CMK (cell line): ENCODE measurements around the gene RER1.

Experiments
- DNase-seq: peaks from one replicate; pipeline ENCODE4 v3.0.0-alpha.2; 2010; ENCODE audit warnings: low read depth

Gene RER1

DNA sequence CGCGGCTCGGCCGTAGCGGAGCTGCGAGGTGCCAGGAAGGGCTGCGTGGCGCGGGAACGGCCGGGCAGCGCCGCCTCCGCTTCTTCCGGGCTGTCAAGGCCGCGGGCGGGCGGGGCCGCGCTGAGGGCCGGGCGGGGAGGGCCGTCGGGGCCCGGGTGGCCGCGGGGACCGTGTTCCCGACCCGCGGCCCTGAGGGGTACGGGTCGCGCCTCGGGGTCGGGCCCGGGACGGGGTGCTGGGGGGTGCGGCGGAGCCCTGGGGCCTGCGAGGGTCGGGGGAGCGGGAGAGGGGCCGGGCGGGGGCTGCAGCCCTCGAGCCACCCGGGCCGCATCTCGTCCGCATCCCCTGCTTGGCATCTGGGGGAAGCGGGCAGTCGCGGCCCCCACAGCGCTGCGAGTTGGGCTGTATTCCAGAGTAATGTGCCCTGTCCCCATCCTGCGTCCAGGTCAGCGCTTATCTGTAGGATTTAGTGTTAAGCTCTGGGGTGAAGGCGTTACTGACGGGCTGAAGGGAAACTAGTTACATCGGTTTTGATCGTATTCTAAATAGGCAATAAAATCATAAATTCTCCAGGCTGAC lies 379 bp downstream of the RER1 start:
- no peak for DNase-seq

GRCh38 chr1:2392686-2393085 lies 1.0 kb downstream of the RER1 start:
- DNase-seq, result no peak

- no peak for DNase-seq
These were observed 1.8 kb downstream of the RER1 start for GRCh38 chr1:2393471-2393877.

DNA sequence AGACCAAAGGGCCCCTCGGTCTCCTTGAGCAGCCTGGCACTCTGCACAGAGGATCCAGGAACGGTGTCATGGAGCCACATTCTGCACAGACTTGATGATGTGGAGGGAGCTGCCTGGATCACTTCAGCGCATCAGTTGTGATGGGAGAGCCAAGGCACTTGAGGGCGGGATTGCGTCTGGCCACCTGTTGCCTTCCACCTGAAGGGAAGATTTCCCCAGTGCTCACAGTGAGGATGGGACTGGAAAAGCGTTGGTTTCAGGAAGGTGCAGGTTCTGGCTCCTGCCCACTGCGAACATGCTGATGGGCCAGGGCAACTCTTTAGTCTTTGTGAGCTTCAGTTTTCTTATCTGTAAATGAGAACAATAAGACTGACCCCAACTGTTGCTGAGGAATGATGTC lies 2.6 kb downstream of the RER1 start:
- no peak for DNase-seq

GRCh38 chr1:2394761-2395160 lies 3.1 kb downstream of the RER1 start:
- DNase-seq, result no peak

- no peak for DNase-seq
These were observed 3.6 kb downstream of the RER1 start for GRCh38 chr1:2395245-2395644.

- DNase-seq, result no peak
These were observed 4.4 kb downstream of the RER1 start for GRCh38 chr1:2396059-2396458.

- no peak for DNase-seq
These were observed 4.8 kb downstream of the RER1 start for GRCh38 chr1:2396476-2396875.

DNA sequence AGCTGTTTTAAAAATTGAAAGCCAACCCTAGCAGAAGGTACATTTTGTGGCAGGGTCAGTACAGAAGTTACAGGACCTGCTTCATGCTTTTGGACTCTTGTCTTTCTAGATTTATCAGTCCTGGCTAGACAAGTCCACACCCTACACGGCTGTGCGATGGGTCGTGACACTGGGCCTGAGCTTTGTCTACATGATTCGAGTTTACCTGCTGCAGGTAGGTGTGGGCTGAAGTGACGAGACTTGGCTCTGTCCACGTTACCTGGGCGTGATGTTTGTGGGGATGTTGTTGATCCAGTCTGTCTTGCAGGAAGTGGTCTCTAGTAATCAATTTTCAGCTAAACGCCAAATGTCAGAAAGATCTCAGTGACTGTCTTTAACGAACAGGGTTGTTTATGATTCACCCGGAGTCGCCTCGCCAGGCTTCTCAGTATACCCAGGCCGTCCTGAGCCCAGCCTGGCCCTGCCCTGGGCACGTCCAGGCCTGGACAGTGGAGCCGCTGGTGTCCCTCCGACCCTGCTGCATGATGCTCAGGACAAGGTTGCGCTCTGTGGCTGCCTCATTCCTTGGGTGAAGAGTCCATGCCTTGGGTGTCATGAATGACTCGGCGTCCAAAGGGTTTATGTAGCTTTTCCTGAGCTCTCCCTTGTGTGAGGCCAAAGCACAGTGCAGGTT lies 5.5 kb downstream of the RER1 start:
- DNase-seq, result no peak

DNA sequence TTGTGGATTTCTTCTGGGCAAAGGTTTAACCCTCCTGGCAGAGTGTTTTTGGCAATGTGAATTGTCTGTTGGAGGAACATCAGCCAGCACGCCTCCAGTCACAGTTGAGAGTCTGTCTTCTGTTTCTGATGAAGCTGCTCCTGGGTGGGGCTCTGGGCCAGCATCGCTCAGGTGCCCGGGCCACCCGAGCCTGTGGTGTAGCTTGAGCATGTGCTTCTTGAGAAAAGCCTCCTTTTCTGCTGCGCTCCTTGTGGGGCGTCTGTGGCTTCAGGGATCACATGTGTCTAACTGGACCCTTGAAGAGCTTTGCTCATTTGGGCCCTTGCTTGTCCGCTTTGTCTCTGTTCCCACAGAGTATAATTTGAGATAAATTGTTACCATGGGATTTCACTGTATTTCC lies 7.2 kb downstream of the RER1 start:
- no peak for DNase-seq

DNA sequence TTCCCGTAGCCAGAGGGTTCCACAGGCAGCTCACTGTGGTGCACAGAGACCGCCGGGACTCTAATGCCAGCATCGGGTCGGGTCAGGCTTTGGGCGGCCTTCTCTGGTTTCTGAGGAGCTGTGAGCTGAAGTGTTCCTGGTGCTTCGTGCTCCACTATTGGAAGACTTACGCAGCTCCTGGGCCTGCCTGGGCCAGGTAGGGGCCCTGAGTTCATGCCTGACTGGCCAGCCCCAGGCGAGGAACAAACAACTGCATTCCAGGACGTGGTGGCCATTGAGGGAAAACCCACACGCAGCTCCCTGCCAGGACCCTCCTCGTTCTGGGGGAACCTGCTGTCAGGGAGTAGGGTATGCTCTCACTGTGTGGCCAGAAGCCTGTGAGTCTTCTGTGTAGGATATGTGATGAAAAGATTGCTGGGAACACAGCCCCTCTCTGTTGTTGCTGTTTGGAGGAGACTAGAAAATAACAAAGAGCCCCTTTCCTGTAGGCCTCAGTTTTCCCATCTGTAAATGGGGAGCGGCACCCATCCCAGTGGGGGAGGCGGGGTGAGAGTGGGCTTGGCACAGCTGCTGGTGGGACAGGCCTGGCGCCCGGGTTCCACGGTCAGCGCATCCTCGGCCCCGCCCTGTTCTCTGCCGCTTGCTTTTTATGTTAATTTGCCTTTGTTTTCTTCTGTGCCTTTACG lies 8.4 kb downstream of the RER1 start:
- DNase-seq, result no peak

DNA sequence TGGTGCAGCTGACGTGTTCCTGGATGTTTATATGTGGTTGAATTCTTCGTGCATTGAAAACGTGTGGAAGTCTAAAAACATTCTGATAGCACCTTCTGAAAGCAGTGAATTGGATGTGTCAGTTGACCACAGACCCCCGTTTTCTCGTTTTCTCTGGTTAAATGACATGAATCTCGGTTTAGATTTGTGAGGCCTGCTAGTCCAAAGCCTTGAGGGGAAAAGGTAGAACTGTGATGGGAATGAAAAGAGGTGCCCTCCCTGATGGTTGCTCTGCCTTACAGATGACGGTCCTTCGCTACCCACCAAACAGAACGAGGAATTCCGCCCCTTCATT lies 8.9 kb downstream of the RER1 start:
- no peak for DNase-seq

DNA sequence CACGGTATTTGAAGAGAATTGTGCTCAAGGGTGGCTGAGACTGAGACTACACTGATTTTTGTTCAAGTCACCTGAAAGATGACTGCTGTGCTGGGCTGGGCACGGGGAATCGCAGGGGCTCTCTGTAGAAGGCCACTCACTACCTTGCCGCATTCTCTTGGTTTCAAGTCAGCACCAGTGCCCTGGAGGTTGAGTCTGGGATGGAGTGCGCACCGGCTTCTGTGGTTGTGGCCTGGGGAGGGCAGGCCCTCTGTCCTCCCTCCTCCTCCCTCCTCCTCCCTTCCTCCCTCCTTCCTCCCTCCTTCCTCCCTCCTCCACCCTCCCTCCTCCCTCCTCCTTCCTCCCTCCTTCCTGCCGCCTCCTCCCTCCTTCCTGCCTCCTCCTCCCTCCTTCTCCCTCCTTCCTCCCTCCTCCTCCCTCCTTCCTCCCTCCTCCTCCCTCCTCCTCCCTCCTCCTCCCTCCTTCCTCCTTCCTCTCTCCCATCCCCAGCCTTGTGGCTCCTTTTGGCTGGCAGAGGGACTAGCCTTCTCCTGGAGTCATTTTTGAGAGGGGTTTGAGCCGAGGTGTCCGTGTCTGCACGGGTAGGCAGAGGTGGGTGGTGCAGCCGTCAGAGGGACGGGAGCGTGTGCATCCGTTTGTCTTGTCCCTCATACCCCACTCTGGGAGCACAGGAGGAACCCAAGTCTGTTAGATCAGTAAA lies 9.5 kb downstream of the RER1 start:
- no peak for DNase-seq

- DNase-seq, result no peak
These were observed 10.8 kb downstream of the RER1 start for GRCh38 chr1:2402420-2402819.

DNA sequence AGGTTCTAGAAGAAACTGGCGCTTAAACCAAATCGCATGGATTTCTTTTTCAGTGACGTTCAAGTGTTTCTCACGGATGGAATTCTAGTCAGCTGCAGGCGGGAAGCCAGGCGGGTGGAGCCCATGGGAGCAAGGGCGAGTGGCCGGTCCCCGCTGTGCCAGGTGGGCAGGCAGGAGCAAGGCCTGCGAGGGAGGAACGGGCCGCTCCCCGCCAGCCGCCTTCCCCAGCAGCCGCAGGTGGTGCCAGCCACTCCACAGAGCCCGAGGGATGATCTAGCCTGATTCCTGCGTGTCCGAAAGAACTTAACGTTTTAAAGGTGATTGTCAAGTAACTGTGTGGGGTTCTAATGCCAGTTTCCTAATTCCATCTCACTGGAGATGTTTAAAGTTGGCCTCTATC lies 11.6 kb downstream of the RER1 start:
- DNase-seq, result no peak

DNA sequence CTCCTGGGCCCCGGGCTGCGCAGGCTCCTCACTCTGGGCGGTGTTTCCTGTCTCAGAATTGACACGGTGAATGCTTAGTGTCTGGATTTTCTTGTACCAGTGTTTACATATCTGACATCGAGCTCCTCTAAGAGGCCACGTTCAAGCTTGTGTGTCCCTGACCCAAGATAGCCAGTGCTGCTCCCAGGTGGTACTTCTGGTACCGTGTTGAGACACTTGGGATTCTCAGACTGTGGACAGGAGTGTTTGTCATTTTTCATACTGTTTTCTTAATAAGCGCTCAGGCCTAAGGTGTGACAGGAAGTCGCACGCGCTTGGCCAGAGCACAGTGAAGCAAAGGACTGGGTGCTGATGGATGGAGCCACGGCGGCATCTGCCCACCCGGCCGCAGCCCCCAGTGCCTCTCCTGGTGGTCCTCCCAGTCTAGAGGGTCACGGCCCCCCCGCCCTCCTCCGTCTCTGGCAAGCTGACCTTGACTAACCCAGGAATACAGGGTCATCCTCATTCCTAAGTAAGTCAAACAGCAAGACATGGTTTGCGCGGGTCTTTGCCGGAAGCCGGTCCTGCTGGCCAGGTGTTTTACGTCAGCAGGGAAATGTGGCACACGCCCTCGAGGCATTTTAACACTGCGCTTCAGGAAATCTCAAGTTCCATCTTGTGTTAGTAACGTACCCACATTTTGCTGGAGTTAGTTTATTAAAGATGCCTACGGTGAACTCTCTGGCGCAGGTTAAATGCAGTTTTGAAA lies 12.7 kb downstream of the RER1 start:
- no peak for DNase-seq

- DNase-seq, result no peak
These were observed 13.4 kb downstream of the RER1 start for GRCh38 chr1:2404890-2405511.

DNA sequence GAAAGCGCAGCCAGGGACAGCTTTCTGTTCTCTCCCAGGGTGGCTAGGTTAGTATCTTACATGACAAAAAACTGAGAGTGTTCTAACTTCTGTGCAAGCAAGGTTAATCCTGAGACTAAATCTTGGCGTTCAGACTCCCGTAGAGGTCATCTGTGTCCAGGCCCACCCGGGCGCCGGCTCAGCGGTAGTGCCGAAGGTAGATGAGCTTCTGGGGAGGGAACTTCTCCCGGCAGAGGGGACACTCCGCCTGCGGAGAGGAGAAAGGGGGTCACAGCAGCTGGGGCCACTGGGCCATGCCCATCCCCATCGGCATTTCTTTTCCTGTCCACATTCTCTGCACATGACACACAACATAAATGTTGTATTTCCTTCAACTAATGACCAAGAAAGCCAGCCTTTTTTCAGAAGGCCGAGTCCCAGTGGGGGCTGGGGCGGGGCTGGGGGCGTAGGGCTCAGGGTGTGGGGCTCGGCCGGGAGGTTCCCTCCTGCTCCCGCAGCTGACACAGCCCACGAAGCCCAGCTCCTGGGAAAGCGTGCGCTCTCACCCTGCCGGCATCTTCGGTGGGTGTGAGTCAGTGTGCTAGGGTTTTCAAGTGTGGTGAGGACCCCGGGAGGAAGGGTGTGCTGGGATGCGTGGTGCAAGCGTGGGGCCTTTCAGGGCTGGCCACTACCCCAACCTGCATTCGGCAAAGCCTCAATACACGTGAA lies 14.1 kb downstream of the RER1 start:
- no peak for DNase-seq

DNA sequence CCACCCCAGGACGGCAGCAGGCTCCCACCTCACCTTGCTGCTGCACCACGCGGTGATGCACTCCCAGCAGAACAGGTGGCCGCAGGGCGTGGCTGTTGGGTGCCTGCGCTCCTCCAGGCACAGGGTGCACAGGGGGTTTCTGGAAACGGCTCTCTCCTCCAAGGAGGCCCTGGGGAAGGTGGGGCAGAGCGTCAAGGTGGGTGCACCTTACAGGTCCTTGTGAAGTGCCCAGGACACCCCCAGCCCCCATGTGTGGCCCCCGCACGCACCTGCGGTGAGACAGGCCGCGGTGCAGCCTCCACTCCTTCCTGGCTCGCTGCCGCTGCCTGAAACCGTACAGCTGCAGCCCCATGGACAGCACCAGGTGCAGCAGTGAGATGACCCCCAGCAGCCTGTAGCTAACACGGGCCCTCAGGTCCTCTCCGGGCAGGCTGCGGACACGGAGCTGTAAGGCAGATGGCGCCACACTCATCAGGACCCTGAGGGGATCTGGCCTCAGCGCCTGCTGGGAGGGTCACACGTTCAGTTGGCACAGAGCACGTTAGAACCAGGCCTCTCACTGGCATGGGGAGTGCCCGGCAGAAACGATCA lies 14.9 kb downstream of the RER1 start:
- no peak for DNase-seq

- no peak for DNase-seq
These were observed 15.7 kb downstream of the RER1 start for GRCh38 chr1:2407166-2407990.
